ENCODE results near the gene MINDY1.

MINDY1 gene, protein sequence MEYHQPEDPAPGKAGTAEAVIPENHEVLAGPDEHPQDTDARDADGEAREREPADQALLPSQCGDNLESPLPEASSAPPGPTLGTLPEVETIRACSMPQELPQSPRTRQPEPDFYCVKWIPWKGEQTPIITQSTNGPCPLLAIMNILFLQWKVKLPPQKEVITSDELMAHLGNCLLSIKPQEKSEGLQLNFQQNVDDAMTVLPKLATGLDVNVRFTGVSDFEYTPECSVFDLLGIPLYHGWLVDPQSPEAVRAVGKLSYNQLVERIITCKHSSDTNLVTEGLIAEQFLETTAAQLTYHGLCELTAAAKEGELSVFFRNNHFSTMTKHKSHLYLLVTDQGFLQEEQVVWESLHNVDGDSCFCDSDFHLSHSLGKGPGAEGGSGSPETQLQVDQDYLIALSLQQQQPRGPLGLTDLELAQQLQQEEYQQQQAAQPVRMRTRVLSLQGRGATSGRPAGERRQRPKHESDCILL
- 4.2 to 7.2 reads per million in 2 donors for total RNA-seq

DNA sequence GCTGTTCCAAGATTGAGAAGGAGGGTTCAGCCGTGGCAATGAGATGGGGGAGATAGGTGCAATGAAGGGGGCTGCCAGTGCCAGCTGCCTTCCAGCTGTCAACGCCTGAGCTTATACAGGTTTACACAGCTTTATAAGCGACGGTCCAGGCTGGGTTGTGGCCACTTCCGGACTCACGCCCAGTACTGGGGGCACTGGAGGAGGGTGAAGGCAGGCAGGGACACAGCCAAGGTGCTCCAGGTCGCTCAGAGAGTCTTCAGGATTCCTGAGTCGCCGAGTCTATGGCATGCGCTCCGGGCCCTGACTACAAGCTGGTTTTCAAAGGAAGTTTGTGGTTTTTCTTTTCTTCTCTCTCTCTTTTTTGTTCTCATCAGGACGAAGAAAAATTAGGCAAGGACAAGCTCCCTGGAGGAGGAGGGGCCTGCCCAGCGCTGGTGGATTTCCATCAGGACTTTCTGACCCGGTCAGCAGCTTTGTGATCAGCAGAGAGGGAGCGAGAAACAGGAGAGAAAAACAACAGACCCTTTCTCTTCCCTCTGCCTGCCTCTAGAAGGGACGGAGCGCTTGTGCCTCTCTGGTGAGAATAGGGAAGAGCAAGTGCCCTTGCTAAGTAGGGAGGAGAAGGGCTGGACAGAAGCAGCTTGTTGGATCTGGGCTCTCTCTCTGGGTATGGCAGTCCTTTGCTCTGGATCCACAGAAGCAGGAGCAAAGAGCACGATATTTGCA is at the start of gene MINDY1:
TSS of gene MINDY1 (minus strand) at position 576 of the 726 bp plus-strand sequence. CDS start 4,285 bp downstream, outside the sequence.
- no peak for DNase-seq

DNA sequence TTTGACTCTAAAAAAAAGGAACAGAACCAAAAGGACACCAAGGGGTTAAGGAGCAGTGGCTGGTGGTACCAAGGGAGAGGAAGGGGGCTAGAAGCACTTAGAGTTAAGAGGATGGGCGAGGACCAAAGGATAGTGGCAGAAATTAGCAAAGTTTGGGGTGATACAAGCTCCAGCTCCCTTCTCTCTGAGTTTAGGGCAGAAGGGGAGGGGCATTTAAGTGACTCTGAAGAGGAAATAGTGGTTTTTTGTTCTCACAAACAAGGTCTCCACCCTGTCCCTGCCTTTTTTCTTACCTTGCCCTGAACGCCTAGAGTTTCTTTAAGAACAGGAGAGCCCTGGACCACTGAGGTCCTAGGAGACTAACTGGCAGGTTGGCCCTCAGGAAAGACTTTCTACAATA is 49.4 kb upstream of the MINDY1 start:
- no peak for DNase-seq

DNA sequence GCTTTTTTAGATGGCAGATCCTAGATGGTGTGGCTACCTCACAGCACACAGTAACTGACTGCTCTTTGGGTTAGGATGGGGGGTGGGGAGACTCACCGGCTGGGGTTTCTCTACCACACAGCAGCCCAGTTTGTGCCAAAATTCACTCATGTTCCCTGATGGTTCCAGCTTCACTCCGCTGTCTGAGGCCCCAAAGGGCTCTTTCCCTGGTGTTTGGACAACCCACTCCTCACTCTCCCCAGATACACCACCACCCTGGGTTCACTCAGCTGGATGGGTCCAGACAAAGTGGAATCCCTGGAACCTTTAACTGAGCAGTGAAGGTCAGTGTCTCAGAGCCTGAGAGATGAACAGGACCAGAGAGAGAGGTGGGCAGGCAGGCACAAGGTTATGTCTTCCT is 48.9 kb upstream of the MINDY1 start:
- no peak for DNase-seq

DNA sequence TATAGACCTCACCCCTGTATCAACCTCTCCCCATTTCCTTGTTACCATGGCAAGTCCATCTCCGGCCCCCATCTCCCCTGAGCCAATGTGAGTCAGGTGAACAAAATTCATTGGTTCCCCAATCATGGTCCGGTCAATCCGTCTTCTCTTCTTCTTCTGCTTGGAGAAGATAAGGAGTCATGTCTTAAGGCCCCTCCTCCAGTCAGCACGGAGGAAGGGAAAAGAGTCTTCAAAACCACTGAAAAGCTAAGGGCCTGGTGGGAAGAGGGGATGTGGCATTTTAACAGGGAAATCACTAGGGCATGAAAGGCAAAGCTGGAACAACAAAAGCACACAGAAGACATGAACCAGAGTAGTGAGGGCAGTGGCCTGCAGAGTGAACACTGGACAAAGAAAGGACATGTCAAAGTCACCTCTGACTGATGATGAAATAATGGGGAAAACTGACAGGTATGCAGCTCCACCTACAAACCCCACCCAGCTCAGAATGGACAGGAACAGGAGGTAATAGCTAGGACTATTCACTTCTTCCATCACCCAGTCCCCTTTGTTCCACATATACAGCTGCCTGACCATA is 48.4 kb upstream of the MINDY1 start:
- DNase-seq = no peak

DNA sequence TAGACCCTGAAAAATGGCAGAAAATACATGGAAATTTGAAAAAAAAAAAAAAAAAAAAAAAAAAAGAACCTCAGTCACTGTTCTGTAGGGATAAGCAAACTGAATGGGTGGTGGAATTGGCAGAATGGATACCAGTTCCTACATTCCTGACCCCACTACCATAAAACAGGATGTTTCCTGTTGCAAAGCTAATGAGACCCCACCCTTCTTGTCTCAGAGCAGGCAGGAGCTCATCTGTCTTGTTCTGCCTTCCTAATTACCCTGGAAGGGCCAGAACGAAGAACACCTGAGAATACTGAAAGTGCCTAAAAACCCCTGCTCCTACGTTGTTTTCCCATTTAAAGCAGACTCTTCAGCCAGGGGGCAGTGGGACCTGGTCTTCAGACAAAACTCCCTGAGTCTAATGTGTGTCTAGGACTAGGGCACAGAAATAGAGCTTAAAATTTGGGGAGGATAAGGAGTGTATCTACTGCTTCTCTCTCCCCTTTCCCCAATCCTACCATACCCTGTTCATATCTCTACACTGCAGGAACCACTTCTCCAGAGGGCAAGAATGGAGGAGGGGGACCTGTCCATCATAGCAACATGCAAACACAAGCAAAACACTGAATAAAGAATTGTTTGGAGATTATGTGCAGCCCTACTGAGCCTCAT is 44.8 kb upstream of the MINDY1 start:
- DNase-seq = no peak

DNA sequence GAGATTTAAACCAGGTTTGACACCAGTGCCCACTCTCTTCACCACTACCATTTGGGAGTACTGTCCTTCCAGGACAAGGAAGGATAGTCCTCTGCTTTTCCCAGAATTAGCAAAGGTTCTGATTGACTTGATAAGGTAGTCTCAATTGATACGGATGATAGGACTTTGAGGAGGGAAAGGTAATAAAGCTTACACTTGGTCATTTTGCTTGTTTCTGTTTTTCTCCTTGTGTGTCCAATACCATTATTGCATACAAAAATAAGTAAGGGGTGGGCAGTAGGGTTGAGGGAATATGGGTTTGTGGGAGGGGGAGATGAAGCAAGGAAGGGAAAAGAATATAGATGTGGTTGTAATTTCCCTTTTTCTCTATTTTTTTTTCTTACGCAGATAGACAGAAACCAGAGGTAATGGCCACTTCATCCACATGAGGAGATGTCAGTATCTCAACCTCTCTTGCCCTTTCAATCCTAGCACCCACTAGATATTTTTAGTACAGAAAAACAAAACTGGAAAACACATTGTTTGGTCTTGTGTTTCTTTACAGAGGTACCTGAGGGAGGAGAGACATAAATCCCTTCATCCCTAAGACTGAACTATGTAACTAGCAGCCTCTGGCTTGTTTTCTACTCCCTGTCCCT is 43.5 kb upstream of the MINDY1 start:
- no peak for DNase-seq

DNA sequence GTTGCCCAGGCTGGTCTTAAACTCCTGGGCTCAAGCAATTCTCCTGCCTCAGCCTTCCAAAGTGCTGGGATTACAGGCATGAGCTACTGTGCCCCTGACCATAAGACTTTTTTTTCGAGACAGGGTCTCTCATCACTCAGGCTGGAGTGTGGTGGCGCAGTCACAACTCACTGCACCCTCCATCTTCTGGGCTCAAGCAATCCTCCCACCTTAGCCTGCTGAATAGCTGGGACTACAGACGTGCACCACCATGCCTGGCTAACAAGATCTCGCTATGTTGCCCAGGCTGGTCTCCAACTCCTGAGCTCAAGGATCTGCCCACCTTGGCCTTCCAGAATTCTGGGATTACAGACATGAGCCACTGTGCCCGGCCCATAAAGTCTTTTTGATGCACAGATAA is 42.8 kb upstream of the MINDY1 start:
- DNase-seq = no peak

DNA sequence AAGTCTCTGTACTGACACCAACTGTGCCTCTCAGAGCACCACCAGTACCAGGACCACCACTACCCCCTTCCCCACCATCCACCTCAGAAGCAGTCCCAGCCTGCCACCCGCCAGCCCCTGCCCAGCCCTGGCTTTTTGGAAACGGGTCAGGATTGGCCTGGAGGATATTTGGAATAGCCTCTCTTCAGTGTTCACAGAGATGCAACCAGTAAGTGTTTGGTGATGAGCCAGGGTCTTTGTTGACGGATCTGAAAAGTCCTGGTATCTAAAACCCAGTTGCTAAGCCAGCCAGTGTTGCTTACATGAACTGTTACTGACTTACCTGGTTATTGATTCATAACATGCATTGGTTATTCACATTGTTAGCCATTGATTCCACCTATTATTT is 41.9 kb upstream of the MINDY1 start:
- DNase-seq = no peak

DNA sequence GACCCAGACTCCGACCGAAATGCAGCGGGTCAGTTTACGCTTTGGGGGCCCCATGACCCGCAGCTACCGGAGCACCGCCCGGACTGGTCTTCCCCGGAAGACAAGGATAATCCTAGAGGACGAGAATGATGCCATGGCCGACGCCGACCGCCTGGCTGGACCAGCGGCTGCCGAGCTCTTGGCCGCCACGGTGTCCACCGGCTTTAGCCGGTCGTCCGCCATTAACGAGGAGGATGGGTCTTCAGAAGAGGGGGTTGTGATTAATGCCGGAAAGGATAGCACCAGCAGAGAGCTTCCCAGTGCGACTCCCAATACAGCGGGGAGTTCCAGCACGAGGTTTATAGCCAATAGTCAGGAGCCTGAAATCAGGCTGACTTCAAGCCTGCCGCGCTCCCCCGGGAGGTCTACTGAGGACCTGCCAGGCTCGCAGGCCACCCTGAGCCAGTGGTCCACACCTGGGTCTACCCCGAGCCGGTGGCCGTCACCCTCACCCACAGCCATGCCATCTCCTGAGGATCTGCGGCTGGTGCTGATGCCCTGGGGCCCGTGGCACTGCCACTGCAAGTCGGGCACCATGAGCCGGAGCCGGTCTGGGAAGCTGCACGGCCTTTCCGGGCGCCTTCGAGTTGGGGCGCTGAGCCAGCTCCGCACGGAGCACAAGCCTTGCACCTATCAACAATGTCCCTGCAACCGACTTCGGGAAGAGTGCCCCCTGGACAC is 41.4 kb upstream of the MINDY1 start:
- peak; percentile 20 for DNase-seq

DNA sequence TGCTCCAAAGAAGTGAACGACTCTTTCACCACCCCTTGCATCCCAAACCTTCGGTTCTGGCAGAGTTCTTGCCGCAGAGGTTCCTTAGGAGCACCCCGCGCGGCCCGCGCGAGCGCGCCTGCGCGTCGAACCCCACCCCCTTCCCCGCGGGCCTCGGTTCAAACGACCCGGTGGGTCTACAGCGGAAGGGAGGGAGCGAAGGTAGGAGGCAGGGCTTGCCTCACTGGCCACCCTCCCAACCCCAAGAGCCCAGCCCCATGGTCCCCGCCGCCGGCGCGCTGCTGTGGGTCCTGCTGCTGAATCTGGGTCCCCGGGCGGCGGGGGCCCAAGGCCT is 40.9 kb upstream of the MINDY1 start, which contains the start of gene C1orf56:
TSS of gene C1orf56 (plus strand) at position 161 of the 334 bp plus-strand sequence. CDS start at position 258, 97 bp downstream.
- DNase-seq = peak; percentile 43

DNA sequence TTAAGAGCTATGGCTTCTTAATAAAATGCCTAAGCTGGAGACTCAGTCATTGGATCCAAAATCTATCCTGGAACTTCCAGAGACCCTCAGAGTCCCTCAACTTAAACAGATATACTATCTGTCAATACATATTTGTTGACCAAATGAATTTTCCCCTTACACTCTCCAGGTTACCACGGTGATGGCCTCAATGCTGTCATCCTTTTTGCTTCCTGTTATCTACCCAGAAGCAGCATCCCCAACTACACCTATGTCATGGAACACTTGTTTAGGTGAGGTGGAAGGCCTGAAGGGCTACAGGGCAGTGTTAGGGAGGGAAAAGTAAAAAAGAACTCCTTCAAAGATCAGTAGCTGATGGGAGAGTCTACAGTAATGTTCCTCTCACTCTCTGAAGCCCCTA is 36.5 kb upstream of the MINDY1 start:
- no peak for DNase-seq

DNA sequence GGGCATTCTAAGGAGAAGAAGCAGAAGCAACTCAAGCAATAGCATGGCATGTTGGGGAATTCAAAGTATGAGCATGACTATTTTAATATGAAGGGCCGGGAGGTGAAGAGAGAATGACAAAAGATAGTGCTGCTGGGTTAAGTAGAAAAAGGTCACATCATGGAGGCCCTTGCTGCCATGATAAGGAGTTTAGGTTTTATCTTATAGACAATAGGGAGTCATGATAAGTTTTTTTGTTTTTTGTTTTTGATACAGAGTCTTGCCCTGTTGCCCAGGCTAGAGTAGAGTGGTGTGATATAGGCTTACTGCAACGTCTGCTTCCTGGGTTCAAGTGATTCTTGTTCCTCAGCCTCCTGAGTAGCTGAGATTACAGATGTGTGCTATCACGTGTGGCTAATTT is 32.8 kb upstream of the MINDY1 start:
- DNase-seq = no peak

DNA sequence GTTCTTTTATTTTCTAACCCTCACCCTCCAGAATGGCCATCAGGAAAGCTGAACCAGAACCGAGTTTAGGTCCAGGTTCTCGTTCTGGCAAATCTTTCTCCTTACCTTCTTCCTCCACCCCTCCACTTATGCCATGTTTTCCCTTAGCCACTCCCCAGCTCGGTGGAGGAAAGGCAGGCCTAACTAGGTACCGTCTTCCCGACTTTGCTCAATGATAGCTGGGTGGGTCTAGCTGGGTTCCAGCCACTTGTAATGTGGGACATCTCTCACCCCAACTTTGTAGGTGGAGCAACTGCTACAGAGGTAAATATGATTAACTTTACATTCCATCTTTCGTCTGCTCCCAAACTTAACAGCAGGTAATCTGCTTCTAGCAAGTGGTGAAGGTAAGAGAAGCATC is 30.3 kb upstream of the MINDY1 start:
- no peak for DNase-seq

DNA sequence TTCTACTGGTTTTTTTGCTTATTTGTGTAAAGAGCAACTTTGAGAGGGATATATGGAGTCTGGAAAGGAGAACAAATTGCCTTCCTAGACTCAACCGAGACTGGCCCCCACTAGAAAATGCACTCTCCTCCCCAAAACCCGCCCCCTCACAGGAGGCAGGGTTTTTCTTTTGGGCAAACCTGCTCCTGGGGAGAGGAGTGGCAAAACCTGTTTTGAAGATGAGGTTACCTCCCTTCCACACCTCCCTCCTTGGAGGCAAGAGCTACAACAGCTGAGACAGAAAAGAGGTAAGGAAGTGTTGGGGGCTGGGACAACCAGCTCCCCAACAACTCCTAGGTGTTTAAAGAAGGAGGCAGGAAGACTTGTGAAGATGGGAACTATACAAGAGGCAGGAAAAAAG is 29.7 kb upstream of the MINDY1 start, which contains the start of gene BNIPL:
TSS of gene BNIPL (plus strand) at position 231 of the 400 bp plus-strand sequence. CDS start at position 371, 140 bp downstream.
- DNase-seq = no peak

DNA sequence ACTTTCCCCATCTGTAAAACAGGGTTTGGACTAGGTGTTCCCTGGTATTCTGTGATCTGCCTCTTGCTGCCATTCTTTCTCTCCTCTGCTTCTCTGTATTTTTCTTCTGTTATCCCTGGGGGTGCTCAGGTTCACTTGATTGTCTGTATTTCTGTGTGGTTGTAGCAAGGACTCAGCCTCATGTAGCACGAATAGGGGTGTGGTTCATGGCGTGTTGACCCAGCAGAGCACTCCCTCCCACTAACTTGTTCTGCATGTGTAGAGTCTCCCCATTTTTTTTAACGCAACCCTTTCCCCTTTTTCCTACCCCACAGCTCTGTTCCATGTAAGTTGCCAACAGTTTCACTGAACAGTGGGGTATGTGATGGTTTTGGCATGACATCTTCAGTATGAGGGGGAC is 28.5 kb upstream of the MINDY1 start:
- no peak for DNase-seq

DNA sequence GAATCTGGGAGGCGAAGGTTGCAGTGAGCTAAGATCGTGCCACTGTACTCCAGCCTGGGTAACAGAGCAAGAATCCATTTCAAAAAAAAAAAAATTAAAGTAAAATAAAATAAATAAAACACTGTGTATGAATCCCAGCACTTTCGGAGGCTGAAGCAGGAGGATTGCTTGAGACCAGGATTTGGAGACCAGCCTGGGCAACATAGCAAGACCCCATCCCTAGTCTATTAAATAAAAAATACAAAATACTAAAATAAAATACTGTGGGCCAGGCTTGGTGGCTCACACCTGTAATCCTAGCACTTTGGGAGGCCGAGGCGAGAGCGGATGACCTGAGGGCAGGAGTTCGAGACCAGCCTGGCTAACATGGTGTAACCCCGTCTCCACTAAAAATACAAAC is 25.5 kb upstream of the MINDY1 start:
- DNase-seq = no peak

DNA sequence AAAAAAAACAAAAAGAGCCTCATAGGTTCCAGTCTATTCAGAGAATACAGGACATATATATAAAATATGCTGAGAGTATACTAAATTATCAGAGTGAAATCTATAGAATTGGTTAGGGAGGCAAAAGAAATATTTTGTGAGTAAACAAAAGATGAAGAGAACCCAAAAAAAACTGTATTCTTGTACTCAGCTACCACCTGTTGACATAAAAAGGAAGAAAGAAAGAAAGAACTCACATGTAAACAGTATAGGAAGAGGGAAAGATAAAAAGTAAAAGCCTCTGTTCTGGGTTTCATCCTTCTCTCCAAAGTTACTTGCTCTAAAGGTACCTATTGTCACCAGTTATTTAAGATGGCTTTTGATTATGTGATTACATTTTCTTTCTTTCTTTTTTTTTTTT is 19.8 kb upstream of the MINDY1 start:
- DNase-seq = no peak

DNA sequence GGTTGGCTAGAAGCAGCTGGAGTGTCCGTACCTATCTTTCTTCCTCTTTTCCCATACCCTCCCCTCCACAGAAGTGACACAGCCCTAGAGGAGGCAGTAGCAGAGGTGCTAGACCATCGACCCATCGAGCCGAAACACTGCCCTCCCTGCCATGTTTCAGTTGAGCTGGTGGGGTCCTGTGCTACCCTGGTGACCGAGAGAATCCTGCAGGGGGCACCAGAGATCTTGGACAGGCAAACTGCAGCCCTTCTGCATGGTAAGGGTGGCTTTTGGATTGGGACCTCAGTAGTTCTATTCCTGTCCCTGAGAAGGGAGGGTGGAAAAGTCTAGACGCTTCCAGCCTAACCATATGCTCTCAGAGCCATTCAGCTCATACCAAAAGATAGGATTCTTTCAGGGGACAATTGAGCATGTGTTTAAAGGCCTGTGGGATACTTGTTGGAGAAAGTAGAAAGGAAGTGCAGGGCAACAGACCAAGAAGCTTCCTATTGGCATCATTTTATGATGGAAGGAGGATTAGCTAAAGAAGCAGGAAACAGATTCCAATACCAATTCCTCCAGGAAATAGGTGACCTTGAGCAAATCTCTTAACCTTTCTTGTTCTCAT is 17.9 kb upstream of the MINDY1 start:
- no peak for DNase-seq

DNA sequence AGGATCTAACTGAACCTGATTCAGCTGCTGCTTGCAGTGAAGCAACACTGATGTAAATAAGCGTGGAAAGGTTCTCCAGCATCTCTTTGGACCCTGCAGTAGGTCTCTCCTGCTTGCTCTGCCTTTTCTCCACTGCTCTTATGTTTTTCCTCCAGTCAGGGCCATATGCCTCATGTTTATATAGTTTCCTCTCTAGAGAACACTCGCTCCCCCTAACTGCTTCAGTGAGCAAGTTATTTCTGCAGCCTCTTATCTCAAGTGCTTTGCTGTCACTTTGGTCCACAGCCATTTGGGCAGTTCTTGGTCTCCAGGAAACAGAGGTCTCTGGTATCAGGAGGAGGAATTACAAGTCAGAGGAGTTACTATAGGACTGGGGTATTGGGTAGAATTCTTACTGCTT is 6.8 kb upstream of the MINDY1 start:
- no peak for DNase-seq

DNA sequence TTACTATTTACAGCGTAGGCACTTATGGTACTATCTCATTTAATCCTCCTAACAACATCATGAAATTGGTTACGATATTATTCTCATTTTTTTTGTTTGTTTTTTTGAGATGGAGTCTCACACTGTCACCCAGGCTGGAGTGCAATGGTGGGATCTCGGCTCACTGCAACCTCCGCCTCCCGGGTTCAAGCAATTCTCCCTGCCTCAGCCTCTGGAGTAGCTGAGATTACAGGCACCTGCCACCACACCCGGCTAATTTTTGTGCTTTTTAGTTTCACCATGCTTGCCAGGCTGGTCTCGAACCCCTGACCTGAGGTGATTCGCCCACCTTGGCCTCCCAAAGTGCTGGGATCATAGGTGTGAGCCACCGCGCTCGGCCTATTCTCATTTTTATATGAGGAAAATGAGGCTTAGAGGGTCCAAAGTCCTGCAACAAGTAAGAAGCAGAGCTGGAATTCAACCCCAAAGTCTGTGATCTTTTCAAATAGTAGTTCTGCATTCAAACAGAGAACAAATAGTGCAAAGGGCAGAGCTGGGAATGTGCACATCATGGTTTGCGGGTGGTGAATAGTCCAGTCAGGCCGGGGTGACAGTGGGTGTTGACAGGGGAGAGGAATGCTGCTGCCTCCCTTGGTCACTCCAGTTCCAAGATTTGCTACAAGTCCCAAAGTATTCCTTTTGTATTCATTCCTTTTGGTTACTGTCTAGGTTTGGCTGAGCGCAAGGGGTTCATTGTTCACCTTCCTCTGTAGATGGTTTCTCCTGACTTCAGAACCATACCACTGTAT is 6.2 kb upstream of the MINDY1 start:
- no peak for DNase-seq
